Measurements from ENCODE around the gene SMIM32. TPM values are rescaled to one million over a fixed set of nuclear protein-coding genes. Genes with fewer than 3 reads are reported as not detected.

The SMIM32 gene
- total RNA-seq, 1 donor, result not detected

GRCh38 chr5:136203303-136203922 is 10.5 kb upstream of the SMIM32 start:
- H3K4me3 ChIP-seq (ENCODE audit: low read depth, low read length), result no peak overlapping the region
- DNase-seq (ENCODE audit: low read depth), result no peak
- TF ChIP-seq CTCF (IDR thresholded peaks at IDR 0.05; ENCODE audit: insufficient read depth, low read depth, low read length), result no peak

DNA sequence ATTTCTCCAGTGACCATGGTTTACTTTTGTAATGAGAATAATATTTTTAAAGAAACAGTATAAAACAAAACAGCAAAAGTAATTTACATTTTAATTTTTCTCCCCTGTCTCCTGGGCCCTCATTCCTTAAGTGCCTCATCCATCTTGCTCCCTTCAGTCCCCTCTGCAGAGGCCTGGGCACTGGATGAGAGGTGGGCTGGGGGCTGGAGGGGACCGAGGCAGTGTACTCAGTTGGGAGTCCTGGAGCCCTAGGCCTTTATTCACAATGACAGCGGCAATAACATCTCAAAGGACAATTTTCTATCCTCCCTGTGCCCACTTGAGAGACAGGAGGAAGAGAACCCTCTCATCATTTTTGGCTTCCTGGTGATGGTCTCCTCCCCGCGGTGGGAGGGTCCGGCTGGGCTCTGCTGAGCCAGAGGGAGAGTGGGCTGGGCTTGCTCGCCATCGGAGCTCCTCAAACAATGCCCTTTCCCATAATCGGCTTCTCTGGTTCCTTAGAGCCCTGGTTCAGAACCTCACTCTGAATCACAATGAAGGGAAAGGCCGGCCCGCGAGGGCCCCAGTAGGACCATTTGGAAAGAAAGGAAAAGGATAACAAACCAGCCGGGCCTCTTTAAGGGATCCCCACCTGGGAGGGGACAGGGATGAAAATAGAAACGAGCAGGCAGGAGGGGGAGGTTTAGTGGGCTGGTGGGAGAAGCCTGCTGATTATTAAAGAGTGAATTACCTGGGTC is 9.7 kb upstream of the SMIM32 start:
- H3K4me3 ChIP-seq (ENCODE audit: low read depth, low read length), result no peak overlapping the region
- no peak for DNase-seq (ENCODE audit: low read depth)
- TF ChIP-seq CTCF (IDR thresholded peaks at IDR 0.05; ENCODE audit: insufficient read depth, low read depth, low read length), result no peak

DNA sequence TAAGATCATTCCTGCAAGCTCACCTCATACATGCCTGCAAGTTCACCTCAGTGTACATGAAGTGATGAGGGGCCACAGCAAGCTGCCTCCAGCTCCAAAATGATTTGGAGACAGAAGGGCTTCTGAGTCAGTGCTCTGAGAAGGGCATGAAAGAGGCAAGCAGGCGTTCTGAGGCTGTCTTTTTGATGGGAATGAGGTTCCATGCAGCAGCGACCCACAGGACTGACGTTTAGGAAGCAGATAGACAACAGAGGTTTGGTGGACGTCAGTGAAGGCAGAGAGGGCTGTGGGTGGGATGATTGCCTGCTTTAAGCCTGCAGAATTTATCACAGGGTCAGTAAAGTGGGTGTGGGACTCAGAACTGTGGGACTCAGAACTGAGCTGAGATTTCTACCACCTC is 8.9 kb upstream of the SMIM32 start:
- DNase-seq (ENCODE audit: low read depth), result no peak
- no peak overlapping the region for H3K4me3 ChIP-seq (ENCODE audit: low read depth, low read length)
- no peak for TF ChIP-seq CTCF (IDR thresholded peaks at IDR 0.05; ENCODE audit: insufficient read depth, low read depth, low read length)

GRCh38 chr5:136200761-136201160 is 7.8 kb upstream of the SMIM32 start:
- no peak for TF ChIP-seq CTCF (IDR thresholded peaks at IDR 0.05; ENCODE audit: insufficient read depth, low read depth, low read length)
- H3K4me3 ChIP-seq (ENCODE audit: low read depth, low read length), result no peak overlapping the region
- no peak for DNase-seq (ENCODE audit: low read depth)

- H3K4me3 ChIP-seq (ENCODE audit: low read depth, low read length), result no peak overlapping the region
- TF ChIP-seq CTCF (IDR thresholded peaks at IDR 0.05; ENCODE audit: insufficient read depth, low read depth, low read length), result no peak
- no peak for DNase-seq (ENCODE audit: low read depth)
Measured at GRCh38 chr5:136200130-136200529, 7.2 kb upstream of the SMIM32 start.

- TF ChIP-seq CTCF (IDR thresholded peaks at IDR 0.05; ENCODE audit: insufficient read depth, low read depth, low read length), result no peak
- no peak for DNase-seq (ENCODE audit: low read depth)
- H3K4me3 ChIP-seq (ENCODE audit: low read depth, low read length), result no peak overlapping the region
Measured at GRCh38 chr5:136199408-136199807, 6.4 kb upstream of the SMIM32 start.
